Activated CD4-positive, alpha-beta memory T cell treated with anti-CD3 and anti-CD28 coated beads, Interleukin-2, amount 10 ng/mL, durations not matched to agents 7 days and 5 days (primary cell): Measurements from ENCODE around the gene PMPCA. TPM values are rescaled to one million over a fixed set of nuclear protein-coding genes. Genes with fewer than 3 reads are reported as not detected.

Experiments
- CTCF ChIA-PET: fragments of 350-600 bp; sonication (Branson Sonifier 250); formaldehyde crosslinking; loops from one replicate; lab custom pipeline; 2021; ENCODE audit warnings: antibody characterized with exemption, inconsistent platforms; lab: Charles Lee
- POLR2A ChIA-PET: fragments of 350-600 bp; sonication (Branson Sonifier 250); formaldehyde crosslinking; loops from one replicate; lab custom pipeline; 2021; ENCODE audit warnings: antibody characterized with exemption; lab: Charles Lee
- DNase-seq: peaks from one replicate; pipeline ENCODE4 v3.0.0-alpha.2; 2020
- H3K27ac Mint-ChIP-seq: one replicate; pipeline ENCODE4 v1.8.0; 2021; ENCODE audit warnings: mild to moderate bottlenecking, mixed read lengths
- H3K27me3 Mint-ChIP-seq: one replicate; pipeline ENCODE4 v1.8.0; 2021; ENCODE audit warnings: mixed read lengths
- H3K36me3 Mint-ChIP-seq: one replicate; pipeline ENCODE4 v1.8.0; 2021; ENCODE audit warnings: low read depth, mixed read lengths
- H3K4me1 Mint-ChIP-seq: one replicate; pipeline ENCODE4 v1.8.0; 2021; ENCODE audit warnings: mixed read lengths
- H3K4me3 Mint-ChIP-seq: one replicate; pipeline ENCODE4 v1.8.0; 2021; ENCODE audit warnings: mild to moderate bottlenecking, mixed read lengths
- H3K9me3 Mint-ChIP-seq: one replicate; pipeline ENCODE4 v1.8.0; 2021; ENCODE audit warnings: mixed read lengths
- total RNA-seq, 2 experiments: library from RNA; stranded (reverse); gene quantifications; one replicate each; pipeline ENCODE4 v1.2.3, GENCODE V29; 2021

PMPCA gene
- total RNA-seq, 2 experiments from 2014 or later = 56.6 to 62.2 TPM

- H3K4me3 Mint-ChIP-seq = no peak overlapping the region
- peaks cover 59% of the 10 kb centered on the region for H3K36me3 Mint-ChIP-seq
- DNase-seq = no peak
- no peaks in the 10 kb centered on the region for H3K27me3 Mint-ChIP-seq
- ChIA-PET CTCF (no interaction called here), POLR2A (interaction anchor here (1.7 kb wide), 1 partner anchor 33 kb away, joined by 3 read pairs; no protein-coding TSS in a partner anchor)
- H3K27ac Mint-ChIP-seq = peak overlapping the region; percentile 16
- no peaks in the 10 kb centered on the region for H3K9me3 Mint-ChIP-seq
- H3K4me1 Mint-ChIP-seq = peaks cover 73% of the 10 kb centered on the region
These were observed 2.5 kb upstream of the PMPCA start for GRCh38 chr9:136407911-136408310.

GRCh38 chr9:136409557-136410455, 652 bp upstream of the PMPCA start:
- CTCF ChIA-PET = interaction anchor here (0.8 to 3.3 kb wide), 5 partner anchors 9 to 46 kb away, joined by 3 to 22 read pairs (median 4); partner anchors contain the start of genes DNLZ and SNAPC4

GRCh38 chr9:136411378-136411777, 920 bp downstream of the PMPCA start:
- no peaks in the 10 kb centered on the region for H3K9me3 Mint-ChIP-seq
- peaks cover 49% of the 10 kb centered on the region for H3K4me1 Mint-ChIP-seq
- CTCF ChIA-PET = interaction anchor here (3.3 kb wide), 1 partner anchor 11 kb away, joined by 22 read pairs; the partner anchor contains the start of gene SNAPC4
- POLR2A ChIA-PET = interaction anchor here (1.1 to 3.4 kb wide), 4 partner anchors 10 to 29 kb away, joined by 4 to 27 read pairs (median 10); partner anchors contain the start of gene SNAPC4
- H3K4me3 Mint-ChIP-seq = peak overlapping the region; percentile 87
- H3K27me3 Mint-ChIP-seq = no peaks in the 10 kb centered on the region
- H3K27ac Mint-ChIP-seq = peak overlapping the region; percentile 82
- H3K36me3 Mint-ChIP-seq = peaks cover 55% of the 10 kb centered on the region
- DNase-seq = no peak

More at GRCh38 chr9:136409557-136410455, 652 bp upstream of the PMPCA start:
- no peaks in the 10 kb centered on the region for H3K27me3 Mint-ChIP-seq
- no peaks in the 10 kb centered on the region for H3K9me3 Mint-ChIP-seq
- H3K27ac Mint-ChIP-seq = peak overlapping the region; percentile 84
- POLR2A ChIA-PET = interaction anchor here (0.8 to 3.4 kb wide), 12 partner anchors 9 to 318 kb away, joined by 3 to 27 read pairs (median 4); partner anchors contain the start of genes DNLZ, SNAPC4 and TMEM250
- peak; percentile 47 for DNase-seq
- peaks cover 64% of the 10 kb centered on the region for H3K36me3 Mint-ChIP-seq
- peaks cover 61% of the 10 kb centered on the region for H3K4me1 Mint-ChIP-seq
- peak overlapping the region; percentile 84 for H3K4me3 Mint-ChIP-seq

GRCh38 chr9:136412962-136413361, 2.5 kb downstream of the PMPCA start:
- DNase-seq = no peak
- no peak overlapping the region for H3K27ac Mint-ChIP-seq
- no peaks in the 10 kb centered on the region for H3K27me3 Mint-ChIP-seq
- ChIA-PET POLR2A (no interaction called here), CTCF (no interaction called here)
- H3K36me3 Mint-ChIP-seq = peaks cover 56% of the 10 kb centered on the region
- H3K4me3 Mint-ChIP-seq = no peak overlapping the region
- H3K9me3 Mint-ChIP-seq = no peaks in the 10 kb centered on the region
- peaks cover 38% of the 10 kb centered on the region for H3K4me1 Mint-ChIP-seq

- ChIA-PET POLR2A (no interaction called here), CTCF (no interaction called here)
- Mint-ChIP-seq H3K27ac (no peak overlapping the region), H3K9me3 (no peaks in the 10 kb centered on the region), H3K27me3 (no peaks in the 10 kb centered on the region), H3K4me1 (peaks cover 14% of the 10 kb centered on the region), H3K36me3 (peaks cover 57% of the 10 kb centered on the region), H3K4me3 (no peak overlapping the region)
- DNase-seq = no peak
These were observed 6.0 kb downstream of the PMPCA start for GRCh38 chr9:136416427-136416826.

- CTCF ChIA-PET = interaction anchor here (0.7 kb wide), 1 partner anchor 75 kb away, joined by 4 read pairs; no protein-coding TSS in a partner anchor
- no peak overlapping the region for H3K27ac Mint-ChIP-seq
These were observed 6.5 kb downstream of the PMPCA start for GRCh38 chr9:136416914-136417313.

GRCh38 chr9:136418182-136419091, 8.0 kb downstream of the PMPCA start:
- Mint-ChIP-seq H3K36me3 (peaks cover 48% of the 10 kb centered on the region), H3K4me1 (peaks cover 2% of the 10 kb centered on the region), H3K27ac (no peak overlapping the region), H3K27me3 (no peaks in the 10 kb centered on the region), H3K4me3 (no peak overlapping the region), H3K9me3 (no peaks in the 10 kb centered on the region)
- DNase-seq = no peak
- CTCF ChIA-PET = no interaction called here
- POLR2A ChIA-PET = interaction anchor here (0.6 kb wide), 1 partner anchor 26 kb away, joined by 3 read pairs; no protein-coding TSS in a partner anchor

More at GRCh38 chr9:136416914-136417313, 6.5 kb downstream of the PMPCA start:
- POLR2A ChIA-PET = no interaction called here
- Mint-ChIP-seq H3K27me3 (no peaks in the 10 kb centered on the region), H3K4me3 (no peak overlapping the region), H3K36me3 (peaks cover 56% of the 10 kb centered on the region), H3K4me1 (peaks cover 9% of the 10 kb centered on the region), H3K9me3 (no peaks in the 10 kb centered on the region)
- DNase-seq = no peak

GRCh38 chr9:136419092-136419420, 8.6 kb downstream of the PMPCA start:
- no peaks in the 10 kb centered on the region for H3K27me3 Mint-ChIP-seq
- ChIA-PET CTCF (no interaction called here), POLR2A (interaction anchor here (0.6 kb wide), 1 partner anchor 26 kb away, joined by 3 read pairs; no protein-coding TSS in a partner anchor)
- no peaks in the 10 kb centered on the region for H3K4me1 Mint-ChIP-seq
- DNase-seq = no peak
- no peak overlapping the region for H3K4me3 Mint-ChIP-seq
- H3K27ac Mint-ChIP-seq = no peak overlapping the region
- H3K9me3 Mint-ChIP-seq = no peaks in the 10 kb centered on the region
- H3K36me3 Mint-ChIP-seq = peaks cover 41% of the 10 kb centered on the region

- no peak for DNase-seq
- ChIA-PET POLR2A (no interaction called here), CTCF (no interaction called here)
- Mint-ChIP-seq H3K4me3 (no peak overlapping the region), H3K27ac (no peak overlapping the region), H3K4me1 (no peaks in the 10 kb centered on the region), H3K9me3 (no peaks in the 10 kb centered on the region), H3K36me3 (peaks cover 44% of the 10 kb centered on the region), H3K27me3 (no peaks in the 10 kb centered on the region)
These were observed 11.3 kb downstream of the PMPCA start for GRCh38 chr9:136421791-136422190.

- Mint-ChIP-seq H3K4me3 (no peak overlapping the region), H3K27me3 (no peaks in the 10 kb centered on the region), H3K9me3 (no peaks in the 10 kb centered on the region), H3K27ac (no peak overlapping the region), H3K36me3 (peaks cover 39% of the 10 kb centered on the region), H3K4me1 (no peaks in the 10 kb centered on the region)
- POLR2A ChIA-PET = interaction anchor here (1.1 kb wide), 1 partner anchor 13 kb away, joined by 3 read pairs; no protein-coding TSS in a partner anchor
- CTCF ChIA-PET = no interaction called here
- DNase-seq = no peak
These were observed 12.4 kb downstream of the PMPCA start for GRCh38 chr9:136422876-136423275.

GRCh38 chr9:136423432-136424146, 13.1 kb downstream of the PMPCA start:
- Mint-ChIP-seq H3K4me1 (no peaks in the 10 kb centered on the region), H3K27me3 (no peaks in the 10 kb centered on the region), H3K4me3 (no peak overlapping the region), H3K27ac (no peak overlapping the region), H3K9me3 (no peaks in the 10 kb centered on the region), H3K36me3 (peaks cover 34% of the 10 kb centered on the region)
- POLR2A ChIA-PET = interaction anchor here (1.0 to 1.4 kb wide), 3 partner anchors 12 to 15 kb away, joined by 3 to 4 read pairs (median 4); no protein-coding TSS in a partner anchor
- no peak for DNase-seq
- CTCF ChIA-PET = no interaction called here
